Neural crest cell (in vitro differentiated cells): Measurements from ENCODE around the gene RASSF1. TPM values are rescaled to one million over a fixed set of nuclear protein-coding genes. Genes with fewer than 3 reads are reported as not detected.

Source experiments
- DNase-seq: peaks from one replicate; pipeline ENCODE4 v3.0.0; 2021; ENCODE audit warnings: low read depth, mixed read lengths, low spot score
- H3K27ac Mint-ChIP-seq: one replicate; pipeline ENCODE4 v1.8.0; 2021; ENCODE audit warnings: mild to moderate bottlenecking, mixed read lengths; ENCODE audit not compliant: unreplicated experiment
- H3K27me3 Mint-ChIP-seq: 2 replicates; pipeline ENCODE4 v1.8.0; 2021; ENCODE audit warnings: low read depth, mild to moderate bottlenecking, mixed read lengths
- H3K36me3 Mint-ChIP-seq: 2 replicates; pipeline ENCODE4 v1.8.0; 2021; ENCODE audit warnings: low read depth, mild to moderate bottlenecking, mixed read lengths
- H3K4me1 Mint-ChIP-seq: 2 replicates; pipeline ENCODE4 v1.8.0; 2021; ENCODE audit warnings: mixed read lengths
- H3K4me3 Mint-ChIP-seq: one replicate; pipeline ENCODE4 v1.8.0; 2021; ENCODE audit warnings: mild to moderate bottlenecking, mixed read lengths
- H3K9me3 Mint-ChIP-seq: 2 replicates; pipeline ENCODE4 v1.8.0; 2021; ENCODE audit warnings: mixed read lengths
- total RNA-seq: library from RNA; stranded (reverse); gene quantifications from 2 replicates; pipeline ENCODE4 v1.2.1, GENCODE V29; 2021
- TF ChIP-seq, protein P1 (sequence below): fragments of 200-600 bp; sonication (generic); conservative IDR thresholded peaks from 2 replicates; pipeline ENCODE4 v1.5.0; 2021; ENCODE audit warnings: antibody characterized with exemption, mild to moderate bottlenecking

RASSF1 gene
- total RNA-seq, 1 donor from 2014 or later = 15.1 TPM

DNA sequence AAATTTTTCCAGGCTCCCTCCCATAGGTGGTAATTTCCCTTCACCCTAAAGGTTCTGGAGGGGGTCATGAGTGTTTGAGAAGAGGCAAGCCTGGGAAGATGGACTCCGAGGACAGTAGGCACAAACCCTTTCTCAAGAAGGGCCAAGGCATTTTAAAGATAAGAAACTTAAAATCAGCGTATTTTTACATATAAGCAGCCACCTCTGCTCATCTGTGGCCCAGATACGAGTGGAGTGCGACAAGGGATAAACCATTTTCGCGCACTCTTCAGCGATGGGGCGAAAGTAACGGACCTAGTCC, 539 bp downstream of the RASSF1 start:
- H3K36me3 Mint-ChIP-seq = no peaks in the 10 kb centered on the region
- peak overlapping the region; percentile 96 for H3K4me3 Mint-ChIP-seq
- peaks cover 47% of the 10 kb centered on the region for H3K27me3 Mint-ChIP-seq
- no peaks in the 10 kb centered on the region for H3K9me3 Mint-ChIP-seq
- no peak for DNase-seq
- peaks cover 30% of the 10 kb centered on the region for H3K4me1 Mint-ChIP-seq
- no peak overlapping the region for H3K27ac Mint-ChIP-seq
- TF ChIP-seq, protein P1, sequence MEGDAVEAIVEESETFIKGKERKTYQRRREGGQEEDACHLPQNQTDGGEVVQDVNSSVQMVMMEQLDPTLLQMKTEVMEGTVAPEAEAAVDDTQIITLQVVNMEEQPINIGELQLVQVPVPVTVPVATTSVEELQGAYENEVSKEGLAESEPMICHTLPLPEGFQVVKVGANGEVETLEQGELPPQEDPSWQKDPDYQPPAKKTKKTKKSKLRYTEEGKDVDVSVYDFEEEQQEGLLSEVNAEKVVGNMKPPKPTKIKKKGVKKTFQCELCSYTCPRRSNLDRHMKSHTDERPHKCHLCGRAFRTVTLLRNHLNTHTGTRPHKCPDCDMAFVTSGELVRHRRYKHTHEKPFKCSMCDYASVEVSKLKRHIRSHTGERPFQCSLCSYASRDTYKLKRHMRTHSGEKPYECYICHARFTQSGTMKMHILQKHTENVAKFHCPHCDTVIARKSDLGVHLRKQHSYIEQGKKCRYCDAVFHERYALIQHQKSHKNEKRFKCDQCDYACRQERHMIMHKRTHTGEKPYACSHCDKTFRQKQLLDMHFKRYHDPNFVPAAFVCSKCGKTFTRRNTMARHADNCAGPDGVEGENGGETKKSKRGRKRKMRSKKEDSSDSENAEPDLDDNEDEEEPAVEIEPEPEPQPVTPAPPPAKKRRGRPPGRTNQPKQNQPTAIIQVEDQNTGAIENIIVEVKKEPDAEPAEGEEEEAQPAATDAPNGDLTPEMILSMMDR = no peak

DNA sequence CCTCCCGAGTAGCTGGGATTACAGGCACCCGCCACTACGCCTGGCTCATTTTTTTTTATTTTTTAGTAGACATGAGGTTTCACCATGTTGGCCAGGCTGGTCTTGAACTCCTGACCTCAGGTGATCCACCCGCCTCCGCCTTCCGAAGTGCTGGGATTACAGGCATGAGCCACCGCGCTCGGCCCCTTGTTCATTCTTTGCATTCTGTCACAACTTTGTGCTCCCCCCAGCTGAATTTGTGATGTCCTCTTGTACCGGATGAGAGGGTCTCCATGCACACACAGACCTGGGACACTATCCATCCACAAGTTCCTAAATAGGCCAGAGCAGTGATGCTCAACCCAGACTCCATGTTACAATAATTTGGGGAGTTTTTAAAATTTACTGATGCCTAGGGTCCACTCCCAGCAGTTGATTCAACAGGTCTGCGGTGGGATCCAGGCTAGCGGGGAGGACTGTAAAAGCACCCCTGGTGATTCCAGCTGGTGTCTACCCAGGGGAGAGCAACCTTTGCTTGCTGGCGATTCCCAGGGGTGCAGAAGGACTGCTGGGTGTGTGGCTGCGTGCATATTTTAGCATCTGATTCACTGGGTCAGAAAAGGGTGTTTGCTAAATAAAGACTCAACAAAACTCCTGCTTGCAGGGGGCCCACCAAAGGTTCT, 1.0 kb downstream of the RASSF1 start:
- no peaks in the 10 kb centered on the region for H3K36me3 Mint-ChIP-seq
- TF ChIP-seq, protein P1 = no peak
- peak overlapping the region; percentile 96 for H3K4me3 Mint-ChIP-seq
- peaks cover 44% of the 10 kb centered on the region for H3K27me3 Mint-ChIP-seq
- H3K4me1 Mint-ChIP-seq = peaks cover 30% of the 10 kb centered on the region
- no peaks in the 10 kb centered on the region for H3K9me3 Mint-ChIP-seq
- H3K27ac Mint-ChIP-seq = peak overlapping the region; percentile 5
- no peak for DNase-seq

DNA sequence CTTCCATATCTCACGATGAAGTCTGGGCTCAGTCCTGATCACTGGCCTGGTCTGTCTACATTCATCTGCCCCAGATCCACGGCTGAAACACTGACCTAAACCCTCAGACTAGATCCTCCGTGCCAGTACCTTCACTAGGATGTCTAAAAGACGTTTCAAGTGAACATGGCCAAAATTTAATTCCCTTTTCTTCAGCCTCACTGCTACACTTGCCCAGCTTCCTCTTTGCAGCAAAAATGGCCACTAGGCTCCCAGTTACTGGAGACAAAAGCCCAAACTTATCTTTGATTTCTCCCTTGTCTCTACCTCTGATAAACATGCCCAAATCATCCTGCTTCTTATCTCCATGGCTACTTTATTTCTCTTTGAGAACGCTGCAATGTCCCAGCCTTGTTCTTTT, 1.7 kb downstream of the RASSF1 start:
- TF ChIP-seq, protein P1 = no peak
- Mint-ChIP-seq H3K27me3 (peaks cover 43% of the 10 kb centered on the region), H3K36me3 (no peaks in the 10 kb centered on the region), H3K4me3 (peak overlapping the region; percentile 96), H3K9me3 (no peaks in the 10 kb centered on the region), H3K4me1 (peaks cover 35% of the 10 kb centered on the region), H3K27ac (no peak overlapping the region)
- DNase-seq = no peak

DNA sequence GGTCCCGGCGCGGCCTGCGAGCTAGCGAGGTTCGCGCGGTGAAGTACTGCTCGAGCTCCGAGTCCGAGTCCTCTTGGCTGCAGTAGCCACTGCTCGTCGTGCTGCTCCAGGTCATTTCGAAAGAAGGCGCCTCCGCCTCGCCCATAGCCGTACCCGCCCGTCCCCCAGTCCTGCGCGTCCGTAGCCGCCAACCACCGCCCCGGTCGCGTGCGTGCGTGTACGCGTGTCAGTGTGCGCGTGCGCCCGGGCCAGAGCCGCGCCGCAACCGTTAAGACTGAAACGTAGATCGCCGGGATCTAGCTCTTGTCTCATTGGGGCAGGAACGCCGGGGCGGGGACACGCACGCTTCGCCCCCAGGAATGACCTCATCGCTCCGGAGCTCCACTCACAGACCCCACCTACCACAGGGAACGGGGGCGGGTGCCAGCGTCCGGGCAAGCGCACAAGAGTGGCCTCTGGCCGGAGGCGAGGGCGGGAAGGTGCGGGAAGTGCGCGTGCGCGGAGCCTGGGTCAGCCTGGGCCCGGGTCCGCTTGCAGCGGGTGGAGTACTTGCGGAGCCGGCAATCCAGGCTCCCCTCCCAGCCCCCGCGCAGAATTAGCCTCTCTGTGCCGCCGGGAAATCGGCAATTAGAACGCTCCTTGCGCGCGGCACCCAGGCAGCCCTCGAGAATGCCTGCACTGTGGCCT, 3.3 kb downstream of the RASSF1 start:
- Mint-ChIP-seq H3K9me3 (no peaks in the 10 kb centered on the region), H3K4me3 (peak overlapping the region; percentile 96), H3K4me1 (peaks cover 40% of the 10 kb centered on the region), H3K27me3 (peaks cover 38% of the 10 kb centered on the region), H3K36me3 (no peaks in the 10 kb centered on the region), H3K27ac (peak overlapping the region; percentile 99)
- peak; percentile 97 for DNase-seq
- TF ChIP-seq, protein P1 = no peak

DNA sequence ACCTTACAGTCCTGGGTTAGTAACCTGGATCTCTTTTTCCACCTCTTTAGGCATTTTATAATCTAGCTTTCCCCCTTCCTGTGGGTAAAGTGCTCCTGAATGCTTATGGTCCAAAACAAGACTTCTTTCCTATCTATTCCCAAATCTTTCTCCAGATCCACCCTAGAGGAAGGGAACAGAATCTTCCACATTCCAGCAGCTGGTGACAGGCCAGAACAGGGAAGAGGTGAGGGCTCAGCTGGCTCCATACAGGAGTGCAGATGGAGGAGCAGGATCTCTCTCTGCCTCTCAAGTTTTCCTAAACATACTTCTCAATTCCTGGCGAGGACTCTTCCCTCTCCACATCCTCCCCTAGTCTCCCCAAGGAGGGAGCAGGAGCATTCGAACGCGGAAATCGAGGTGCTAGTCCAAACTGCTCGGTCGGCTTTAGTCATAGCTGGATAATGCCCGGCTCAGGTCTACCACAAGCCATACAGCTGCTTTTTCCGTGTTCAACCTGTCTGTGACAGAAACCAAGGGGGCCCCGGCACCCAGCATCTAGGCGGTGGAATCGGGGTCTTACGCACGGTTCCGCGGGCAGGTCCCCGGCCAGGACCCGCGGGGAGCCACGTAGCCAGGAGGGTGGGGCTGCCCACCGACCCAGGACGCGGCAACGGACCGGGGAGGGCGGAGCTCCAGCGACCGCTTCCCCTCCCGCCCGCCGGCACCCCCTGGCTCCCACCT, 4.0 kb downstream of the RASSF1 start:
- H3K9me3 Mint-ChIP-seq = no peaks in the 10 kb centered on the region
- peak overlapping the region; percentile 99 for H3K27ac Mint-ChIP-seq
- TF ChIP-seq, protein P1 = no peak
- H3K27me3 Mint-ChIP-seq = peaks cover 31% of the 10 kb centered on the region
- H3K4me1 Mint-ChIP-seq = peaks cover 40% of the 10 kb centered on the region
- H3K36me3 Mint-ChIP-seq = no peaks in the 10 kb centered on the region
- peak overlapping the region; percentile 96 for H3K4me3 Mint-ChIP-seq
- no peak for DNase-seq
